DND-41 (cell line): ENCODE results near the gene TBC1D30.

ENCODE experiments used
- ATAC-seq: fragments of 200-7000 bp; cut with Tn5 transposase; 3 replicates; pipeline ENCODE4 v1.9.1; 2021; ENCODE audit warnings: low read depth; ENCODE audit not compliant: insufficient read depth
- DNase-seq: peaks from one replicate; pipeline ENCODE4 v3.0.0-alpha.2; 2020
- H2AFZ ChIP-seq: 2 replicates; pipeline ENCODE4 v1.6.0; 2012; ENCODE audit warnings: low read depth, low read length
- H3K27ac ChIP-seq: 2 replicates; pipeline ENCODE4 v1.5.1; 2012; ENCODE audit warnings: low read length, inconsistent platforms
- H3K27me3 ChIP-seq: fragments of 200-600 bp; sonication (generic); 2 replicates; pipeline ENCODE4 v1.6.0; 2012; ENCODE audit warnings: low read length, mild to moderate bottlenecking, inconsistent platforms; ENCODE audit not compliant: insufficient read depth, poor library complexity
- H3K36me3 ChIP-seq: 2 replicates; pipeline ENCODE4 v1.5.1; 2012; ENCODE audit warnings: low read length, inconsistent platforms; ENCODE audit not compliant: insufficient read depth
- H3K4me1 ChIP-seq: 2 replicates; pipeline ENCODE4 v1.5.1; 2012; ENCODE audit warnings: mild to moderate bottlenecking, low read length; ENCODE audit not compliant: insufficient read depth
- H3K4me2 ChIP-seq: 2 replicates; pipeline ENCODE4 v1.6.0; 2012; ENCODE audit warnings: mild to moderate bottlenecking, moderate library complexity, low read length, inconsistent platforms; ENCODE audit not compliant: insufficient read depth
- H3K4me3 ChIP-seq, 2 experiments: fragments of 200-600 bp in 1 of 2; shearing (Covaris generic) in 1 of 2; 2 replicates each; pipeline ENCODE4 v1.5.1; 2012 to 2016; ENCODE audit warnings: inconsistent platforms in 2 of 2, low read length in 2 of 2, mild to moderate bottlenecking in 2 of 2, low read depth in 1 of 2, moderate library complexity in 1 of 2
- H3K79me2 ChIP-seq: 2 replicates; pipeline ENCODE4 v1.6.0; 2012; ENCODE audit warnings: low read length, inconsistent platforms; ENCODE audit not compliant: insufficient read depth
- H3K9ac ChIP-seq: 2 replicates; pipeline ENCODE4 v1.6.0; 2012; ENCODE audit warnings: low read depth, mild to moderate bottlenecking, inconsistent platforms, low read length, moderate library complexity
- H3K9me3 ChIP-seq: 2 replicates; pipeline ENCODE4 v1.5.1; 2012; ENCODE audit warnings: low read length, moderate library complexity, mild to moderate bottlenecking, inconsistent platforms; ENCODE audit not compliant: insufficient read depth, severe bottlenecking
- H4K20me1 ChIP-seq: 2 replicates; pipeline ENCODE4 v1.6.0; 2012; ENCODE audit warnings: low read length; ENCODE audit not compliant: insufficient read depth
- EZH2 ChIP-seq: IDR thresholded peaks from 3 replicates; pipeline ENCODE4 v1.6.1; 2012; ENCODE audit warnings: borderline replicate concordance, low read depth, mild to moderate bottlenecking, moderate library complexity, low read length, inconsistent platforms; ENCODE audit not compliant: severe bottlenecking
- TF ChIP-seq, protein P1 (sequence below): IDR thresholded peaks from 2 replicates; pipeline ENCODE4 v1.5.1; 2012; ENCODE audit warnings: borderline replicate concordance, low read length, moderate library complexity, mild to moderate bottlenecking; ENCODE audit not compliant: poor library complexity, severe bottlenecking; ENCODE audit errors: extremely low read depth

TBC1D30 gene

GRCh38 chr12:64833928-64834327 lies 9.5 kb downstream of the TBC1D30 start:
- peaks cover 8% of the 10 kb centered on the region for H3K27me3 ChIP-seq
- no peak overlapping the region for H2AFZ ChIP-seq
- no peaks in the 10 kb centered on the region for H4K20me1 ChIP-seq
- H3K36me3 ChIP-seq = no peaks in the 10 kb centered on the region
- no peak overlapping the region for H3K27ac ChIP-seq
- no peak overlapping the region for H3K4me2 ChIP-seq
- ATAC-seq (no peak), DNase-seq (no peak)
- H3K9me3 ChIP-seq = no peaks in the 10 kb centered on the region
- no peak overlapping the region for H3K9ac ChIP-seq
- H3K4me1 ChIP-seq = no peaks in the 10 kb centered on the region
- no peak overlapping the region for H3K4me3 ChIP-seq
- TF ChIP-seq, protein P1, sequence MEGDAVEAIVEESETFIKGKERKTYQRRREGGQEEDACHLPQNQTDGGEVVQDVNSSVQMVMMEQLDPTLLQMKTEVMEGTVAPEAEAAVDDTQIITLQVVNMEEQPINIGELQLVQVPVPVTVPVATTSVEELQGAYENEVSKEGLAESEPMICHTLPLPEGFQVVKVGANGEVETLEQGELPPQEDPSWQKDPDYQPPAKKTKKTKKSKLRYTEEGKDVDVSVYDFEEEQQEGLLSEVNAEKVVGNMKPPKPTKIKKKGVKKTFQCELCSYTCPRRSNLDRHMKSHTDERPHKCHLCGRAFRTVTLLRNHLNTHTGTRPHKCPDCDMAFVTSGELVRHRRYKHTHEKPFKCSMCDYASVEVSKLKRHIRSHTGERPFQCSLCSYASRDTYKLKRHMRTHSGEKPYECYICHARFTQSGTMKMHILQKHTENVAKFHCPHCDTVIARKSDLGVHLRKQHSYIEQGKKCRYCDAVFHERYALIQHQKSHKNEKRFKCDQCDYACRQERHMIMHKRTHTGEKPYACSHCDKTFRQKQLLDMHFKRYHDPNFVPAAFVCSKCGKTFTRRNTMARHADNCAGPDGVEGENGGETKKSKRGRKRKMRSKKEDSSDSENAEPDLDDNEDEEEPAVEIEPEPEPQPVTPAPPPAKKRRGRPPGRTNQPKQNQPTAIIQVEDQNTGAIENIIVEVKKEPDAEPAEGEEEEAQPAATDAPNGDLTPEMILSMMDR = no peak
- TF ChIP-seq EZH2 = no peak
- H3K79me2 ChIP-seq = no peaks in the 10 kb centered on the region

DNA sequence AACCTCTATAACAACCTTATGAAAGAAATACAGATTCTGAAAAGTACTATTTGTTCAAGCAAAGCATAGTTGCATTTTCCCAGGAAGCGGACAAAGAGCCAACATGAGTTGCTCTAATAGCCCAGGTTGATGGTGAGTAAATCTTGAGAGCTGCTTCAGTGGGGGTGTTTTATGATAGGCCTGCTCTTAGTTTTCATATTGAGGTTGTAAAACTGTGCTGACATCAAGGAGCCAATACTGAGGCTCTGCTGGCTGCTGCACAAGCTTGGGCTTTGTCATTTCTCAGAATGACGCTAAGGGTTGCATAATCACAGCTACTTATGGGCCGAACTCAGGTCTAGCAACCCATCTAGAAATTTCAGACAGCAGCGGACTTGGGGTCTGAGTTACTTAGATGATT lies 11.5 kb downstream of the TBC1D30 start:
- H2AFZ ChIP-seq = no peak overlapping the region
- no peaks in the 10 kb centered on the region for H3K36me3 ChIP-seq
- peaks cover 4% of the 10 kb centered on the region for H3K27me3 ChIP-seq
- no peak overlapping the region for H3K9ac ChIP-seq
- ATAC-seq = no peak
- H4K20me1 ChIP-seq = no peaks in the 10 kb centered on the region
- H3K9me3 ChIP-seq = no peaks in the 10 kb centered on the region
- no peaks in the 10 kb centered on the region for H3K79me2 ChIP-seq
- H3K4me2 ChIP-seq = no peak overlapping the region
- no peak for DNase-seq
- H3K27ac ChIP-seq = no peak overlapping the region
- H3K4me3 ChIP-seq = no peak overlapping the region
- TF ChIP-seq EZH2 = no peak
- TF ChIP-seq, protein P1 = no peak
- no peaks in the 10 kb centered on the region for H3K4me1 ChIP-seq

GRCh38 chr12:64836856-64837255 lies 12.4 kb downstream of the TBC1D30 start:
- H3K4me2 ChIP-seq = no peak overlapping the region
- no peak overlapping the region for H2AFZ ChIP-seq
- H3K9ac ChIP-seq = no peak overlapping the region
- TF ChIP-seq, protein P1 = no peak
- TF ChIP-seq EZH2 = no peak
- H3K4me1 ChIP-seq = no peaks in the 10 kb centered on the region
- no peaks in the 10 kb centered on the region for H3K79me2 ChIP-seq
- H3K36me3 ChIP-seq = no peaks in the 10 kb centered on the region
- peaks cover 4% of the 10 kb centered on the region for H3K27me3 ChIP-seq
- DNase-seq (no peak), ATAC-seq (no peak)
- H3K9me3 ChIP-seq = no peaks in the 10 kb centered on the region
- H4K20me1 ChIP-seq = no peaks in the 10 kb centered on the region
- H3K4me3 ChIP-seq = no peak overlapping the region
- no peak overlapping the region for H3K27ac ChIP-seq

- DNase-seq (no peak), ATAC-seq (no peak)
- Histone ChIP-seq H2AFZ (no peak overlapping the region), H3K27me3 (no peaks in the 10 kb centered on the region), H3K4me2 (no peak overlapping the region), H3K4me3 (no peak overlapping the region), H3K4me1 (no peaks in the 10 kb centered on the region), H3K9ac (no peak overlapping the region), H3K27ac (no peak overlapping the region), H3K9me3 (no peaks in the 10 kb centered on the region), H3K79me2 (no peaks in the 10 kb centered on the region), H3K36me3 (no peaks in the 10 kb centered on the region), H4K20me1 (no peaks in the 10 kb centered on the region)
- TF ChIP-seq EZH2 = no peak
- TF ChIP-seq, protein P1 = no peak
Measured at GRCh38 chr12:64837427-64837826, 13.0 kb downstream of the TBC1D30 start.
